A673 (cell line): ENCODE data around the gene BNC1. TPM values are rescaled to one million over a fixed set of nuclear protein-coding genes. Genes with fewer than 3 reads are reported as not detected.

Experiments
- BruUV-seq: library from RNA; stranded (reverse); fragments of 400-500 nt; replicated peaks from 2 replicates; lab custom pipeline; 2021; lab: Mats Ljungman, UMichigan
- CTCF ChIA-PET: fragments of 300-600 bp; sonication (Branson Sonifier 250); formaldehyde crosslinking; loops from one replicate; lab custom pipeline; 2022; ENCODE audit warnings: antibody characterized with exemption; lab: Charles Lee
- POLR2A ChIA-PET: fragments of 300-600 bp; sonication (Branson Sonifier 250); formaldehyde crosslinking; loops from one replicate; lab custom pipeline; 2022; ENCODE audit warnings: antibody characterized with exemption; ENCODE audit not compliant: low non-redundant PET; lab: Charles Lee
- DNase-seq: peaks from one replicate; pipeline ENCODE4 v3.0.0-alpha.2; 2015; ENCODE audit warnings: low spot score
- H3K27ac ChIP-seq: fragments of 200-600 bp; sonication (generic); 2 replicates; pipeline ENCODE4 v1.5.1; 2016; ENCODE audit warnings: mixed run types, low read depth, mild to moderate bottlenecking, mixed read lengths, antibody characterized with exemption, low read length; ENCODE audit not compliant: poor library complexity, severe bottlenecking
- H3K27me3 ChIP-seq: fragments of 200-600 bp; sonication (generic); replicated peaks from 2 replicates; pipeline ENCODE4 v1.6.1; 2017; ENCODE audit warnings: mixed run types, low read depth, mild to moderate bottlenecking, mixed read lengths, antibody characterized with exemption, low read length; ENCODE audit not compliant: insufficient read depth, poor library complexity
- H3K36me3 ChIP-seq: fragments of 200-600 bp; sonication (generic); 2 replicates; pipeline ENCODE4 v1.6.1; 2016; ENCODE audit warnings: mixed run types, mild to moderate bottlenecking, mixed read lengths, antibody characterized with exemption, low read length; ENCODE audit not compliant: insufficient read depth, poor library complexity, severe bottlenecking
- H3K4me1 ChIP-seq: fragments of 200-600 bp; sonication (generic); 2 replicates; pipeline ENCODE4 v1.6.1; 2017; ENCODE audit warnings: mixed run types, mild to moderate bottlenecking, mixed read lengths, antibody characterized with exemption, low read length; ENCODE audit not compliant: insufficient read depth, poor library complexity, severe bottlenecking
- H3K4me3 ChIP-seq: fragments of 200-600 bp; sonication (generic); 2 replicates; pipeline ENCODE4 v1.5.1; 2016; ENCODE audit warnings: low read depth, mixed run types, mild to moderate bottlenecking, mixed read lengths, low read length; ENCODE audit not compliant: poor library complexity, severe bottlenecking
- H3K9me3 ChIP-seq: fragments of 200-600 bp; sonication (generic); 2 replicates; pipeline ENCODE4 v1.6.1; 2016; ENCODE audit warnings: mixed run types, low read depth, mild to moderate bottlenecking, mixed read lengths, antibody characterized with exemption, low read length; ENCODE audit not compliant: poor library complexity, severe bottlenecking
- CTCF ChIP-seq: fragments of 300-800, 200-600 bp; sonication (generic); conservative IDR thresholded peaks from 2 replicates; pipeline ENCODE4 v1.5.1; 2017; ENCODE audit warnings: low read depth, mild to moderate bottlenecking, antibody characterized with exemption, low read length, moderate library complexity, mixed read lengths
- EZH2 ChIP-seq: fragments of 200-600 bp; sonication (generic); IDR thresholded peaks from 2 replicates; pipeline ENCODE4 v1.6.1; 2017; ENCODE audit warnings: borderline replicate concordance, low read depth, mild to moderate bottlenecking, mixed read lengths, antibody characterized with exemption, low read length; ENCODE audit not compliant: poor library complexity, severe bottlenecking
- intact Hi-C: fragments of 100-400 bp; cut with micrococcal nuclease; formaldehyde crosslinking; loops from one replicate; pipeline ENCODE4 v1.10.0; 2022; ENCODE audit not compliant: unreplicated experiment
- total RNA-seq: library from RNA; stranded (reverse); gene quantifications from 2 replicates; pipeline ENCODE4 v1.2.3, GENCODE V29; 2021

BNC1 gene
- total RNA-seq, 1 experiment from 2014 or later: 0.37 TPM

GRCh38 chr15:83318861-83319415 is 34.5 kb upstream of the BNC1 start:
- Histone ChIP-seq H3K27ac (no peak overlapping the region), H3K36me3 (no peaks in the 10 kb centered on the region), H3K4me1 (no peaks in the 10 kb centered on the region), H3K27me3 (no peaks in the 10 kb centered on the region), H3K4me3 (no peak overlapping the region), H3K9me3 (no peaks in the 10 kb centered on the region)
- CTCF ChIA-PET: no interaction called here
- TF ChIP-seq EZH2 (no peak), CTCF (no peak)
- no TSS peak for BruUV-seq
- POLR2A ChIA-PET: no interaction called here
- intact Hi-C loops: no loop called here
- DNase-seq: no peak

- Histone ChIP-seq H3K9me3 (no peaks in the 10 kb centered on the region), H3K36me3 (no peaks in the 10 kb centered on the region), H3K27me3 (no peaks in the 10 kb centered on the region), H3K27ac (no peak overlapping the region), H3K4me3 (no peak overlapping the region), H3K4me1 (no peaks in the 10 kb centered on the region)
- no peak for DNase-seq
- TF ChIP-seq CTCF (no peak), EZH2 (no peak)
- intact Hi-C loops: no loop called here
- ChIA-PET CTCF (no interaction called here), POLR2A (no interaction called here)
- BruUV-seq: no TSS peak
Measured at GRCh38 chr15:83318036-83318435, 33.6 kb upstream of the BNC1 start.

DNA sequence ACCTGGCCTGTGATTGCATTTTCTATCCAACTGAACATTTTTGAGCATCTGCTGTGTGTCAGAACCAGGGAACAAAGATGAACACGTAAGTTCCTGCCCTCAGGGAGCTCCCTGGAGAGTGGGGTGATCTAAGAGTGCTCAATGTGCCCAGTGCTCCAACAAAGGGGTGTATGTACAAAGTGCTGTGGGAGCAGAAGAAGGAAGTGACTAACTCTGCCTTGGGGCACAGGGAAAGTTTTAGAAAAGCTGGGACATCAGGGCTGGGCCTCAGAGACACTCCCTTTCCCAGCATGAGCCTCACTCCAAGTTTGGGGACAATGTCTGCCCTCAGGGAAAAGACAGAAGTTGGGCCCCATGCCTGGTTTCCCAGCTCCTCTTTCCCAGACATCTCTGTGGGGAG is 27.6 kb upstream of the BNC1 start:
- TF ChIP-seq CTCF: no peak
- TF ChIP-seq EZH2: no peak
- Histone ChIP-seq H3K4me1 (no peaks in the 10 kb centered on the region), H3K9me3 (no peaks in the 10 kb centered on the region), H3K27ac (no peak overlapping the region), H3K27me3 (no peaks in the 10 kb centered on the region), H3K4me3 (no peak overlapping the region), H3K36me3 (no peaks in the 10 kb centered on the region)
- ChIA-PET CTCF (no interaction called here), POLR2A (no interaction called here)
- intact Hi-C loops: no loop called here
- DNase-seq: no peak
- BruUV-seq: no TSS peak
